Stromal cell of bone marrow (primary cell): ENCODE measurements around the gene KCNJ5.
A peak's percentile ranks its signal among the peaks of the same experiment; 100 is the strongest.

Experiments
- DNase-seq: peaks from one replicate; pipeline ENCODE4 v3.0.0-alpha.2; 2012; ENCODE audit warnings: low read depth

Gene KCNJ5

GRCh38 chr11:128895526-128895925 lies 4.4 kb downstream of the KCNJ5 start:
- no peak for DNase-seq

GRCh38 chr11:128896356-128896755 lies 5.2 kb downstream of the KCNJ5 start:
- no peak for DNase-seq

GRCh38 chr11:128897826-128898225 lies 6.7 kb downstream of the KCNJ5 start:
- no peak for DNase-seq

- DNase-seq: no peak
Observed at GRCh38 chr11:128898580-128899344, 7.6 kb downstream of the KCNJ5 start.

- DNase-seq: no peak
Observed at GRCh38 chr11:128900468-128900867, 9.3 kb downstream of the KCNJ5 start.

GRCh38 chr11:128901653-128902514 lies 10.7 kb downstream of the KCNJ5 start:
- DNase-seq: no peak

- peak; percentile 73 for DNase-seq
Observed at GRCh38 chr11:128902515-128903066, 11.4 kb downstream of the KCNJ5 start.

GRCh38 chr11:128903248-128904061 lies 12.3 kb downstream of the KCNJ5 start:
- no peak for DNase-seq

GRCh38 chr11:128904303-128904655 lies 13.1 kb downstream of the KCNJ5 start:
- no peak for DNase-seq

- no peak for DNase-seq
Observed at GRCh38 chr11:128904656-128905344, 13.6 kb downstream of the KCNJ5 start.

- DNase-seq: no peak
Observed at GRCh38 chr11:128905345-128906184, 14.4 kb downstream of the KCNJ5 start.

GRCh38 chr11:128906185-128907050 lies 15.3 kb downstream of the KCNJ5 start:
- no peak for DNase-seq

- DNase-seq: no peak
Observed at GRCh38 chr11:128907585-128907984, 16.4 kb downstream of the KCNJ5 start.

GRCh38 chr11:128908391-128909246 lies 17.5 kb downstream of the KCNJ5 start:
- no peak for DNase-seq

- no peak for DNase-seq
Observed at GRCh38 chr11:128909438-128910125, 18.4 kb downstream of the KCNJ5 start.

- no peak for DNase-seq
Observed at GRCh38 chr11:128910576-128910975, 19.4 kb downstream of the KCNJ5 start.

GRCh38 chr11:128911239-128911638 lies 20.1 kb downstream of the KCNJ5 start:
- DNase-seq: no peak

GRCh38 chr11:128911701-128912100 lies 20.5 kb downstream of the KCNJ5 start:
- no peak for DNase-seq
